Esophagus squamous epithelium (tissue), 5 donors: Measurements from ENCODE around the gene OR1A1. TPM values are rescaled to one million over a fixed set of nuclear protein-coding genes. Genes with fewer than 3 reads are reported as not detected.
"Not testable (repeated sequence)": the region's sequence is repeated elsewhere in the genome, so short reads cannot be mapped to it uniquely, and the experiment has no call there.

ENCODE experiments used
- DNase-seq: peaks from one replicate; lab custom pipeline; 2025; lab: John Stamatoyannopoulos, UW
- H3K27ac ChIP-seq, 4 donors: fragments of 200-600 bp; sonication (generic); one replicate each; pipeline ENCODE4 v1.5.1; 2016 to 2019; ENCODE audit warnings: mild to moderate bottlenecking in 1 of 4
- H3K27me3 ChIP-seq, 4 donors: fragments of 200-600 bp; sonication (generic); 1 replicate in 3 of 4; 2 replicates in 1 of 4; pipeline versions ENCODE4 v1.5.1 to v1.6.0; 2017 to 2021; ENCODE audit warnings: antibody characterized with exemption in 1 of 4
- H3K36me3 ChIP-seq, 3 donors: fragments of 200-600 bp; sonication (generic); one replicate each; pipeline ENCODE4 v1.5.1; 2016 to 2019
- H3K4me1 ChIP-seq, 3 donors: fragments of 200-600 bp; sonication (generic); one replicate each; pipeline ENCODE4 v1.5.1; 2017 to 2019
- H3K4me3 ChIP-seq, 4 donors: fragments of 200-600 bp; sonication (generic); 1 replicate in 3 of 4; 2 replicates in 1 of 4; pipeline ENCODE4 v1.5.1; 2016 to 2019; ENCODE audit warnings: mild to moderate bottlenecking in 2 of 4, moderate library complexity in 1 of 4
- H3K9me3 ChIP-seq, 3 donors: fragments of 200-600 bp; sonication (generic); one replicate each; pipeline ENCODE4 v1.5.1; 2016 to 2019
- POLR2A ChIP-seq, 4 donors: fragments of 450-650 bp; IDR thresholded peaks; one replicate each; pipeline ENCODE4 v1.6.1; 2017; ENCODE audit warnings: antibody characterized with exemption in 4 of 4, mild to moderate bottlenecking in 4 of 4, moderate library complexity in 3 of 4
- WGBS, 2 donors: methylation state at CpG; one replicate each; pipeline ENCODE4 v1.1.5; 2018; 5-methylcytosine and 5-hydroxymethylcytosine counted together
- intact Hi-C: fragments of 100-400 bp; cut with DNase I; formaldehyde crosslinking; loops from one replicate; pipeline ENCODE4 v1.15.0; 2022
- total RNA-seq, 4 donors: library from RNA; depleted of rRNA; stranded (reverse); fragments of >200 nt; gene quantifications; one replicate each; pipeline ENCODE4 v1.1.0, GENCODE V29; 2016
- TF ChIP-seq, protein P1 (sequence below), 6 experiments: fragments of 450-650 bp in 4 of 6; fragments of 200-600 bp in 2 of 6; sonication (generic) in 2 of 6; IDR thresholded peaks; one replicate each; pipeline ENCODE4 v1.5.1; 2016 to 2019; ENCODE audit warnings: antibody characterized with exemption in 6 of 6, mild to moderate bottlenecking in 4 of 6, moderate library complexity in 4 of 6
- donor health status: DM: yes; HTN: yes; CAD: no.

OR1A1 gene
- total RNA-seq, 4 donors from 2014 or later = not detected

DNA sequence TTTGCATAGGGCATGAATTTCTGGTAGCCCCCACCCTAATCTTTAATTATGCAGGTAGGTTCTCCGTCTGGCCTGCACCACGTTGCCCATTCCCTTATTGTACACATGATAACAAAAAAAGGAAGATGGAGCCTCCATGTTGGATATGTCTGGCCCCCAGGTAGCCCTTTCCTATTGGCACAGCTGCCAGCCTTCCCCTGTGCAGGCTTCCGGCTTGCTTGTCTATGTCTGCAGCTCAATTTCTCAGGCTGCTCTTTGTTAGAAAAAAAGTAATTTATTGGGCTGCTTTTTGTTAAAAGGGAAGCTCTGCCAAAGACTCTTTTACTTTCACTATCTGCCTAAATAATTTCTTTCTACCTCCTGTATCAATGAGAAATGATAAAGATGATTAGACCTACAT is 5.5 kb downstream of the OR1A1 start:
- WGBS, 2 donors = 66 to 76% methylated on average over 3 of the region's 3 CpGs
- Histone ChIP-seq H3K27me3 (no peaks in the 10 kb centered on the region), H3K4me3 (no peak overlapping the region), H3K27ac (no peak overlapping the region), H3K36me3 (no peaks in the 10 kb centered on the region), H3K4me1 (no peaks in the 10 kb centered on the region), H3K9me3 (no peaks in the 10 kb centered on the region)
- intact Hi-C loops = no loop called here
- no peak for DNase-seq
- TF ChIP-seq, protein P1, sequence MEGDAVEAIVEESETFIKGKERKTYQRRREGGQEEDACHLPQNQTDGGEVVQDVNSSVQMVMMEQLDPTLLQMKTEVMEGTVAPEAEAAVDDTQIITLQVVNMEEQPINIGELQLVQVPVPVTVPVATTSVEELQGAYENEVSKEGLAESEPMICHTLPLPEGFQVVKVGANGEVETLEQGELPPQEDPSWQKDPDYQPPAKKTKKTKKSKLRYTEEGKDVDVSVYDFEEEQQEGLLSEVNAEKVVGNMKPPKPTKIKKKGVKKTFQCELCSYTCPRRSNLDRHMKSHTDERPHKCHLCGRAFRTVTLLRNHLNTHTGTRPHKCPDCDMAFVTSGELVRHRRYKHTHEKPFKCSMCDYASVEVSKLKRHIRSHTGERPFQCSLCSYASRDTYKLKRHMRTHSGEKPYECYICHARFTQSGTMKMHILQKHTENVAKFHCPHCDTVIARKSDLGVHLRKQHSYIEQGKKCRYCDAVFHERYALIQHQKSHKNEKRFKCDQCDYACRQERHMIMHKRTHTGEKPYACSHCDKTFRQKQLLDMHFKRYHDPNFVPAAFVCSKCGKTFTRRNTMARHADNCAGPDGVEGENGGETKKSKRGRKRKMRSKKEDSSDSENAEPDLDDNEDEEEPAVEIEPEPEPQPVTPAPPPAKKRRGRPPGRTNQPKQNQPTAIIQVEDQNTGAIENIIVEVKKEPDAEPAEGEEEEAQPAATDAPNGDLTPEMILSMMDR (IDR thresholded peaks at IDR 0.05) = no peak
- no peak for TF ChIP-seq POLR2A (IDR thresholded peaks at IDR 0.05)

GRCh38 chr17:3213587-3213986 is 6.1 kb downstream of the OR1A1 start:
- H3K27me3 ChIP-seq = no peaks in the 10 kb centered on the region
- intact Hi-C loops = no loop called here
- no peak for TF ChIP-seq POLR2A (IDR thresholded peaks at IDR 0.05)
- TF ChIP-seq, protein P1 (IDR thresholded peaks at IDR 0.05) = no peak
- no peak for DNase-seq
- no peak overlapping the region for H3K4me3 ChIP-seq
- H3K4me1 ChIP-seq = no peaks in the 10 kb centered on the region
- no peaks in the 10 kb centered on the region for H3K9me3 ChIP-seq
- 57 to 64% methylated on average over 6 of the region's 6 CpGs for WGBS, 2 donors
- no peak overlapping the region for H3K27ac ChIP-seq
- H3K36me3 ChIP-seq = no peaks in the 10 kb centered on the region

DNA sequence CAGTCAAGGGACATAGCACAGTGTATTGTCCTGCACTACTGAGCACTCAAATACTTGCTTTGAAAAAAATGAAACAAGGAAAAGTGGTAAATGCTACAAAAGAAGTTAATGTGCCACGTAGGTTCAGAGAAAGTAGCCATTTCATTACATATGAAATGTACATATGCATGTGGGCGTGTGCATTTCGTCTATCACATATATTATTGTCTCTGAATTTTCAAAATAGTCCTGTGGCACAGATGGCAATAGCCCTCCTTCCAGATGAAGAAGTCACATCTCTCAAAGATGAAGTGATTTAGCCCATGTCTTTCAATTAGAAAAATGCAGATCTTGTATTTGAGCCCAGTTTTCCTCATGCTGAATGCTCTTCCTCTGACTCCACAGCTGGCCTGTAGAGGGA is 12.5 kb downstream of the OR1A1 start:
- intact Hi-C loops = not testable (repeated sequence)

DNA sequence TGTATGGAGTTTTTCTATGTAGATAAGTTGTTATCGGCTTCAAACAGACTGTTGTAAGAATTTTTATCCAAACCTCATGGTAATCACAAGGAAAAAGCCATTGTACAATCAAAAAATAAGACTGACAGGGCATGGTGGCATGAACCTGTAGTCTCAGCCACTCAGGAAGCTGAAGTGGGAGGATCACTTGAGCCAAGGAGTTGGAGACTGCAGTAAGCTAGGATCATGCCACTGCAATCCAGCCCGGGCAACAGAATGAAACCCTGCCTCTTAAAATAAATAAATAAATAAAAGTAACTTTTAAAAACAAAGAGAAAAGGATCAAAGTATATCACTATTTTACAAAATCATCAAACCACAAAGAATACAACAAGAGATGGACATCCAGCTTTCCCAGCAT is 14.4 kb downstream of the OR1A1 start:
- no peaks in the 10 kb centered on the region for H3K36me3 ChIP-seq
- WGBS, 2 donors = 87 to 88% methylated on average over 2 of the region's 2 CpGs
- H3K27me3 ChIP-seq = no peaks in the 10 kb centered on the region
- no peak overlapping the region for H3K4me3 ChIP-seq
- DNase-seq = no peak
- intact Hi-C loops = no loop called here
- no peaks in the 10 kb centered on the region for H3K4me1 ChIP-seq
- TF ChIP-seq POLR2A (IDR thresholded peaks at IDR 0.05) = no peak
- TF ChIP-seq, protein P1 (IDR thresholded peaks at IDR 0.05) = no peak
- no peak overlapping the region for H3K27ac ChIP-seq
- H3K9me3 ChIP-seq = no peaks in the 10 kb centered on the region

More for the DNA sequence above, 12.5 kb downstream of the OR1A1 start:
- H3K4me3 ChIP-seq, H3K36me3 ChIP-seq, H3K9me3 ChIP-seq, H3K27me3 ChIP-seq, H3K4me1 ChIP-seq, H3K27ac ChIP-seq, DNase-seq: not testable (repeated sequence)
- WGBS, 2 donors = 69 to 75% methylated on average over 3 of the region's 3 CpGs

DNA sequence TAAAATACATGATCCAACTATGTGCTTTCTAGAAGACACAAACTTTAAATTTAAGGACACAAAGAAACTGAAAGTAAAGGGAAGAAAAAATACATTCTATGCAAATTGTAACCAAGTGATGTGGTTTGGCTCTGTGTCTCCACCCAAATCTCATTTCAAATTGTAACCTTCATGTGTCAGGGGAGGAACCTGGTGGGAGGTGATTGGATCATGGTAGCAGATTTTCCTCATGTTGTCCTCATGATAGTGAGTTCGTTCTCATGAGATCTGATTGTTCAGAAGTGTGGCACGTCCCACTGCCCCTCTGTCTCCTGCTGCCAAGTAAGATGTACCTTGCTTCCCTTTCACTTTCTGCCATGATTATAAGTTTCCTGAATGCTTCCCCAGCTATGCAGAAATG is 15.0 kb downstream of the OR1A1 start:
- WGBS, 2 donors = 43 to 45% methylated on average over 2 of the region's 2 CpGs
- no peaks in the 10 kb centered on the region for H3K36me3 ChIP-seq
- DNase-seq = no peak
- intact Hi-C loops = no loop called here
- H3K4me1 ChIP-seq = no peaks in the 10 kb centered on the region
- no peaks in the 10 kb centered on the region for H3K27me3 ChIP-seq
- H3K27ac ChIP-seq = no peak overlapping the region
- H3K9me3 ChIP-seq = no peaks in the 10 kb centered on the region
- TF ChIP-seq, protein P1 (IDR thresholded peaks at IDR 0.05) = no peak
- TF ChIP-seq POLR2A (IDR thresholded peaks at IDR 0.05) = no peak
- H3K4me3 ChIP-seq = no peak overlapping the region

DNA sequence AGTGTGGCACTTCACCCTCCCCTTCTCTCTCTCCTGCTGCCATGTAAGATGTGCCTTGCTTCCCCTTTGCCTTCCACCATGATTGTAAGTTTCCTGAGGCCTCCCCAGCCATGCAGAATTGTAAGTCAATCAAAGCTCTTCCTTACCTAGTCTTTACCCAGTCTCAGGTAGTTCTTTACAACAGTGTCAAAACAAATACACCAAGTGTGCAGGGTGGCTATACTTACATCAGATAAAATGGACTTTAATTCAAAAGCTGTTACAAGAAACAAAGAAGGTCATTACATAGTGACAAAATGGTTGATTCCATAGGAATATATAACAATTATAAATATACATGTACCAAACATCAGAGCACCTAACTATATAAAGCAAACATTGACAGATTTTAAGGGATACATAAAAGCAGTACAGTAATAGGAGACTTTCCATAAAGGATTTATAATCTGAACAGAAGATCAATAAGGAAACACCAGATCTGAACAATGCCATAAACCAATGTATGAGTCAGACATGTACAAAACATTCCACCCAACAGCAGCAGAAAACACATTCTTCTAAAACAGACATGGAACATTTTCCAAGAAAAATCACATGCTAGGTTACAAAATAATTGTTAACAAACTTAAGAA is 17.4 kb downstream of the OR1A1 start:
- H3K4me1 ChIP-seq, H3K27me3 ChIP-seq, H3K4me3 ChIP-seq, H3K9me3 ChIP-seq, H3K36me3 ChIP-seq, H3K27ac ChIP-seq, DNase-seq, intact Hi-C loops: not testable (repeated sequence)

DNA sequence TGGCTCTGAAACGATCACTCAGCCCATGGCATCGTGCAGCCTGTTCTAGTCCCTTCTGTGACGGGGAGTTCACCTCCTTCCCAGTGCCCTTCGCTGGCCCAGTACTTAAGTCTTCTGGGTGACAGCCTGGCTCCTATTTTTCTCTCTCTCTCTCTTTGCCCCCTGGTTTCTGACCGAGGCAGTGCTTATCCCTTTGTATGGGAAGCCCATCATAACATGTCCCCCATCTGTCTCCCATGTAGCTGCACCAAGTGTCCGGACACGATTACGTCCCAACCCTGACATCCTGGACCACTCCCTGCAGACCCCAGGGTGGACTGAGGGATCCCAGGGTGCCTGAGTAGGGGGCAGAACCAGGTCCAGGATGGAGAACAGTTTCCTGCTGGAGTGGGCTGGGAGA is 24.8 kb downstream of the OR1A1 start:
- DNase-seq, intact Hi-C loops, H3K27ac ChIP-seq, H3K4me3 ChIP-seq, H3K4me1 ChIP-seq, H3K36me3 ChIP-seq, H3K27me3 ChIP-seq, H3K9me3 ChIP-seq: not testable (repeated sequence)
- 86 to 88% methylated on average over 5 to 6 of the region's 8 CpGs for WGBS, 2 donors

DNA sequence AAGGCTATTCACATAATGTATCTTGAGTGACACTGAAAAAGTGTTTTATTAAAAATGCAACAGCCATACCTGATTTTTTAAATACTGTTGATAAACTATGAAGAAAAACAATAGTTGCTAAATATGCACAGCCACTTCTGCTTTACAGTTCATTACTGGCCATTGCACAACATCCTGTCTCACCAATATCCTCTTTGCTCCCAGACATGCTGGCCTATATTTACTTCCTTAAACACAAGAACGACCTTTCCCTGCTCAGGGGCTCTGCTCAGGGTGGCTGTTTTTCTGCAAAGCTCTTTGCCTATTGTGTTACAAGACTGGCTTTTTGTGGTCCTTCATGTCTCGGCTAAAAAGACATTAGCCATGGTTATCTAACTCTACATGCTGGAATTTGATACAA is 31.2 kb downstream of the OR1A1 start:
- H3K9me3 ChIP-seq, H3K27ac ChIP-seq, DNase-seq, H3K27me3 ChIP-seq, H3K4me1 ChIP-seq, intact Hi-C loops, H3K36me3 ChIP-seq, H3K4me3 ChIP-seq: not testable (repeated sequence)
- 0 to 20% methylated on average over 1 to 2 of the region's 2 CpGs for WGBS, 2 donors

- 83% methylated on average over 1 of the region's 1 CpG; no CpG with 5 or more reads in 1 of the 2 donors for WGBS, 2 donors
- intact Hi-C loops, H3K4me1 ChIP-seq: not testable (repeated sequence)
These were observed 33.6 kb downstream of the OR1A1 start for GRCh38 chr17:3241044-3241443.

More at GRCh38 chr17:3241044-3241443, 33.6 kb downstream of the OR1A1 start:
- H3K36me3 ChIP-seq, H3K27ac ChIP-seq, H3K9me3 ChIP-seq, H3K27me3 ChIP-seq, H3K4me3 ChIP-seq, DNase-seq: not testable (repeated sequence)
